ENCODE measurements around the gene AP2A1. TPM values are rescaled to one million over a fixed set of nuclear protein-coding genes. Genes with fewer than 3 reads are reported as not detected.

AP2A1 gene
- total RNA-seq, 1 donor from 2014 or later: 168 TPM

DNA sequence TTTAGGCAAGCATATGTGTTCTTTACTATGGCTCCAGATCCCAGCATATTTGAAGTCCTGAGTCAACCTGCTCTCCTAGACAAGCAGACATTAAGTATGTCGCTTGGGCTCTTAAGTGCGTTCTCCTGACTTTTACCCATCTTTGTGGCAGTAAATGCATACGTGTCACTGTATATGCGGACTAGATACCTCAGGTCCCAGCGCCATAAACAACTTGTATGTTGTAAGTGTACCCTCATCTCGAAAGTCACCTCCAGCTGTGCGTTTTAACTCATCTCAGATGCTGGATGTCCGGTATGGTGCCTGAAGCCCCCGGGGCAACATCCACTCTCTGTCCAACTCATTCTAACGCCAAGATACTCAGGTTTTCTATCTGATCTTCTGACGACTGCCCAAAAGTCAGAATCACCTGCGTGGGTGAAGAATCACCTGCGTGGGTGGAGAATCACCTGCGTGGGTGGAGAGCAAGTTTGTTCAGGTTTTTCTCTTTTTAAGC lies 85.9 kb downstream of the AP2A1 start:
- H3K36me3 ChIP-seq (ENCODE audit: insufficient read depth, low read length): no peaks in the 10 kb centered on the region
- DNase-seq (ENCODE audit: low read depth) (no peak), FAIRE-seq (no peak)
- H3K27ac Mint-ChIP-seq (ENCODE audit: unreplicated experiment): peak overlapping the region; percentile 59
- H3K4me1 Mint-ChIP-seq (ENCODE audit: low read depth, unreplicated experiment): peaks cover 24% of the 10 kb centered on the region
- H3K9me3 ChIP-seq (ENCODE audit: insufficient read depth, low read depth, low read length): no peaks in the 10 kb centered on the region
- H3K4me1 ChIP-seq (ENCODE audit: insufficient read depth, low read length): peaks cover 28% of the 10 kb centered on the region
- H3K79me2 ChIP-seq (ENCODE audit: insufficient read depth, low read length): peaks cover 56% of the 10 kb centered on the region
- peak overlapping the region; percentile 93 for H3K4me2 ChIP-seq (ENCODE audit: low read length)
- H3K9me3 Mint-ChIP-seq (ENCODE audit: unreplicated experiment): peaks cover 10% of the 10 kb centered on the region
- H3K9ac ChIP-seq (ENCODE audit: low read length): peak overlapping the region; percentile 99
- H3K4me3 Mint-ChIP-seq (ENCODE audit: unreplicated experiment): peak overlapping the region; percentile 93
- no peak overlapping the region for H2AFZ ChIP-seq (ENCODE audit: low read depth, low read length)
- H3K27me3 Mint-ChIP-seq (ENCODE audit: low read depth, unreplicated experiment): no peaks in the 10 kb centered on the region
- H3K36me3 Mint-ChIP-seq (ENCODE audit: low read depth, unreplicated experiment): peaks cover 19% of the 10 kb centered on the region
- peak overlapping the region; percentile 75 for H3K4me3 ChIP-seq (ENCODE audit: insufficient read depth, low read depth, low read length)
- H3K27me3 ChIP-seq (ENCODE audit: insufficient read depth, low read length): no peaks in the 10 kb centered on the region
- H3K27ac ChIP-seq (ENCODE audit: low read depth, low read length): no peak overlapping the region
- peaks cover 66% of the 10 kb centered on the region for H4K20me1 ChIP-seq (ENCODE audit: insufficient read depth, low read length)
- TF ChIP-seq CTCF (IDR thresholded peaks at IDR 0.05; ENCODE audit: insufficient read depth, low read depth, low read length) (no peak), EZH2 (IDR thresholded peaks at IDR 0.05; ENCODE audit: insufficient read depth, low read length) (no peak)

- H3K27ac Mint-ChIP-seq (ENCODE audit: unreplicated experiment): no peak overlapping the region
Measured at GRCh38 chr19:49853852-49854377, 87.1 kb downstream of the AP2A1 start.

More at GRCh38 chr19:49853852-49854377, 87.1 kb downstream of the AP2A1 start:
- H4K20me1 ChIP-seq (ENCODE audit: insufficient read depth, low read length): peaks cover 73% of the 10 kb centered on the region
- no peaks in the 10 kb centered on the region for H3K9me3 ChIP-seq (ENCODE audit: insufficient read depth, low read depth, low read length)
- H3K9ac ChIP-seq (ENCODE audit: low read length): no peak overlapping the region
- H3K27ac ChIP-seq (ENCODE audit: low read depth, low read length): no peak overlapping the region
- no peaks in the 10 kb centered on the region for H3K27me3 ChIP-seq (ENCODE audit: insufficient read depth, low read length)
- H3K4me2 ChIP-seq (ENCODE audit: low read length): peak overlapping the region; percentile 7
- peak overlapping the region; percentile 54 for H3K4me3 Mint-ChIP-seq (ENCODE audit: unreplicated experiment)
- H3K4me3 ChIP-seq (ENCODE audit: insufficient read depth, low read depth, low read length): no peak overlapping the region
- no peak for TF ChIP-seq CTCF (IDR thresholded peaks at IDR 0.05; ENCODE audit: insufficient read depth, low read depth, low read length)
- no peak for TF ChIP-seq EZH2 (IDR thresholded peaks at IDR 0.05; ENCODE audit: insufficient read depth, low read length)
- H2AFZ ChIP-seq (ENCODE audit: low read depth, low read length): no peak overlapping the region
- DNase-seq (ENCODE audit: low read depth): no peak
- H3K27me3 Mint-ChIP-seq (ENCODE audit: low read depth, unreplicated experiment): no peaks in the 10 kb centered on the region
- peaks cover 14% of the 10 kb centered on the region for H3K36me3 Mint-ChIP-seq (ENCODE audit: low read depth, unreplicated experiment)
- peaks cover 7% of the 10 kb centered on the region for H3K9me3 Mint-ChIP-seq (ENCODE audit: unreplicated experiment)
- H3K4me1 Mint-ChIP-seq (ENCODE audit: low read depth, unreplicated experiment): peaks cover 18% of the 10 kb centered on the region
- H3K4me1 ChIP-seq (ENCODE audit: insufficient read depth, low read length): peaks cover 30% of the 10 kb centered on the region
- H3K36me3 ChIP-seq (ENCODE audit: insufficient read depth, low read length): no peaks in the 10 kb centered on the region
- peaks cover 57% of the 10 kb centered on the region for H3K79me2 ChIP-seq (ENCODE audit: insufficient read depth, low read length)
- no peak for FAIRE-seq

Measured in astrocyte (in vitro differentiated cells and primary cell).